ENCODE measurements around the gene IMPA2.
"Not testable (repeated sequence)": the region's sequence is repeated elsewhere in the genome, so short reads cannot be mapped to it uniquely, and the experiment has no call there.

The IMPA2 gene

DNA sequence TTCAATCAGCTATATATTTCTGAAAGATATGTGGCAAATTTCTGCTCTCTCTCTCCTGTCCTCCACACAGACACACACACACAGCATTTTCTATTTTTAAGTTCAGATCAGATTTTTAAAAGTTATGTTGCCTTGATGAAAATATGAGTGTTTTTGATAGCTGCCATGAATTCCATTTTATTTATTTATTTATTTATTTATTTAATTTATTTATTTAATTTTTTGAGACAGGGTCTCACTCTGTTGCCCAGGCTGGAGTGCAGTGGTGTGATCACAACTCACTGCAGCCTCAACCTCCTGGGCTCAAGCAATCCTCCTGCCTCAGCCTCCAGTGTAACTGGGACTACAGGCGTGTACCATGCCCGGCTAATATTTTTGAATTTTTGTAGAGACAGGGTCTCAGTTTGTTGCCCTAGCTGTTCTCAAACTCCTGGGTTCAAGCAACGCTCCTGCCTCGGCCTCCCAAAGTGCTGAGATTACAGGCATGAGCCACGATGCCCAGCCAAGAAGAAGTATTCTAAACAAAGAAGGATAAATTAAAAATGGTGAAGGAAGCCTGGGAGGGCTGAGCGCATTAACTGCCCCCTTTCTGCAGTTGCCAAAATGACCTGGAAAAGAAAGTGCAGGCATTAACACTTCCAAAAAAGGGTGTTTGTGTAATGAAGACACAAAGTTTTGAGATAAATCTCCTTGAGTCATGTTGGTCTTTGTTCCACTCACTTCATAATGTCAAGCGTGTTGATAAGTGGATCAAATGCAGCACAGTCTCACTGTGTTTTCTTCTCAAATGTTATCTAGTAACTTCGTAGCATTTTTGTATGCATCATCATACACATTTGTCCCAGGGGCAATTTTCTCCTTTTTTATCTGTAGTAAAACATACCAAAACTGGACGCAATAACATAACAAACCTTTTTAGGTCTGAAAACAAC, 11.1 kb upstream of the IMPA2 start:
- TF ChIP-seq, protein P1, sequence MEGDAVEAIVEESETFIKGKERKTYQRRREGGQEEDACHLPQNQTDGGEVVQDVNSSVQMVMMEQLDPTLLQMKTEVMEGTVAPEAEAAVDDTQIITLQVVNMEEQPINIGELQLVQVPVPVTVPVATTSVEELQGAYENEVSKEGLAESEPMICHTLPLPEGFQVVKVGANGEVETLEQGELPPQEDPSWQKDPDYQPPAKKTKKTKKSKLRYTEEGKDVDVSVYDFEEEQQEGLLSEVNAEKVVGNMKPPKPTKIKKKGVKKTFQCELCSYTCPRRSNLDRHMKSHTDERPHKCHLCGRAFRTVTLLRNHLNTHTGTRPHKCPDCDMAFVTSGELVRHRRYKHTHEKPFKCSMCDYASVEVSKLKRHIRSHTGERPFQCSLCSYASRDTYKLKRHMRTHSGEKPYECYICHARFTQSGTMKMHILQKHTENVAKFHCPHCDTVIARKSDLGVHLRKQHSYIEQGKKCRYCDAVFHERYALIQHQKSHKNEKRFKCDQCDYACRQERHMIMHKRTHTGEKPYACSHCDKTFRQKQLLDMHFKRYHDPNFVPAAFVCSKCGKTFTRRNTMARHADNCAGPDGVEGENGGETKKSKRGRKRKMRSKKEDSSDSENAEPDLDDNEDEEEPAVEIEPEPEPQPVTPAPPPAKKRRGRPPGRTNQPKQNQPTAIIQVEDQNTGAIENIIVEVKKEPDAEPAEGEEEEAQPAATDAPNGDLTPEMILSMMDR (IDR thresholded peaks at IDR 0.05; ENCODE audit: extremely low read depth, missing control alignments) = no peak
- DNase-seq (ENCODE audit: low spot score) = no peak

DNA sequence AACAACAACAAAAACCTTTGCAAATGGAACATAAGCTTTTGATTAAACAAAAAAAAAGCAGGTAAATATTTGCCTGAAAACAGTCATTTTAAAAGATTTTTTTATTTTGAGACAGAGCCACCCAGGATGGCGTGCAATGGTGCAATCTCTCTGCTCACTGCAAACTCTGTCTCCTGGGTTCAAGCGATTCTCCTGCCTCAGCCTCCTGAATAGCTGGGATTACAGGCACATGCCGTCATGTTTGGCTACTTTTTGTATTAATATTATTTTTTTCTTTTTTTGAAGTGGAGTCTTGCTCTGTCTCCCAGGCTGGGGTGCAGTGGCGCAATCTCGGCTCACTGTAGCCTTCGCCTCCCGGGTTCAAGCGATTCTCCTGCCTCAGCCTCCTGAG, 10.5 kb upstream of the IMPA2 start:
- not testable (repeated sequence) for DNase-seq (ENCODE audit: low spot score)

DNA sequence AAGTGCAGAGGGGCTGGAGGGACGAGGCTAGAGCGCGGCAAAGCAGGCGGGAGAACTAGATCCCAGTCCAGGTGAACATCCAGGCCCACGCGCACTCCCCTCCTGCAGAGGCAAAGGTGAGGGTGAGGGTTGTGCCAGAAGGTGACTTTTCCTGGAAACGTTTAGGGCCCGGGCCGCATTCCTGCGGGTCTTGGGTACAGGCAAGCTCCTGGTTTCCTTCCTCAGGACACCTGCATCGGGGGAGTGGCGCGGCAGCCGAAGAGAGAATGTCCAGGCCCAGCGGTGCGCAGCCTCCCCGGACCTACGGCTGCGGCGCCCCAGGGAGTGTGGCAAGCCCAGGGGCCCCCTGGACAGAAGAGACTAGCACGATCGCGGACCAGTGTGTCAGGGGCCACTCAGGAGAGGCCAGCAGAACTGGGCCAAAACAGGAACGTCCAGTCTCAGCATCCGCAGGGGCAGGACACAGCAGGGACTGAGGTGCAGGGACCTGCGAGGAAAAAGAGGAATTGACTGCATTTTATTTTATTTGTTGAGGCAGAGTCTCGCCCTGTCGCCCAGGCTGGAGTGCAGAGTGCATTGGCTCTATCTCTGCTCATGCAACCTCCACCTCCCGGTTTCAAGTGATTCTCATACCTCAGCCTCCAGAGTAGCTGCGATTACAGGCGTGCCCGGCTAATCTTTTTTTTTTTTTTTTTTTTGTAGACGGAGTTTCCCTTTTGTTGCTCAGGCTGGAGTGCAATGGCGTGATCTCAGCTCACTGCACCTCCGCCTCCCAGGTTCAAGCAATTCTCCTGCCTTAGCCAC, 8.7 kb upstream of the IMPA2 start:
- DNase-seq (ENCODE audit: low spot score) = no peak
- TF ChIP-seq, protein P1 (IDR thresholded peaks at IDR 0.05; ENCODE audit: extremely low read depth, missing control alignments) = no peak

DNA sequence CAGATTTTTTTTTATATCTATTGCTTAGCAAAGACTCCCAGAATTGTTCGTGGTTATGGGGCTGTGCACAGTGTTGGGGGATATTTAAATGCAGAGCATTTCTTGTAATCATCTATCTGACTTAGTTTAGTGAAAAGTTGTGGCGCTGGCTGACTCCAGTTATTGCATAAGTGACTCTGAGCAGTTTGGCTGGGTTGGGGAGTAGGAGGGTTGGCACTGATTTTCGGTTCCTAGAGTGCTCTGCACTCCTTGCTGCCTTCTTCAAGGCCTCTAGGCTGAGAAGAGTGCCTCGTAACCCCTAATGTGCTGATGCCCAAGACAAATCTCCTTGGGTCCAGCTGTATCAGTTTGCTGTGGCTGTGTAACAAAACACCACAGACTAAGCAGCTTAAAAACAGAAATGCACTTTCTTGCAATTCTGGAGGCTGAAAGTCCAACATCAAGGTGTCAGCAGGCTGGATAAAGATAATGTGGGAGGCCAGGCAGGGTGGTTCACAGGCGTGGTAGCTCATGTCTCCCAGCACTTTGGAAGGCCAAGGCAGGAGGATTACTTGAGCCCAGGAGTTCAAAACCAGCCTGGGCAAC, 6.5 kb upstream of the IMPA2 start:
- TF ChIP-seq, protein P1 (IDR thresholded peaks at IDR 0.05; ENCODE audit: extremely low read depth, missing control alignments) = no peak
- DNase-seq (ENCODE audit: low spot score) = no peak

DNA sequence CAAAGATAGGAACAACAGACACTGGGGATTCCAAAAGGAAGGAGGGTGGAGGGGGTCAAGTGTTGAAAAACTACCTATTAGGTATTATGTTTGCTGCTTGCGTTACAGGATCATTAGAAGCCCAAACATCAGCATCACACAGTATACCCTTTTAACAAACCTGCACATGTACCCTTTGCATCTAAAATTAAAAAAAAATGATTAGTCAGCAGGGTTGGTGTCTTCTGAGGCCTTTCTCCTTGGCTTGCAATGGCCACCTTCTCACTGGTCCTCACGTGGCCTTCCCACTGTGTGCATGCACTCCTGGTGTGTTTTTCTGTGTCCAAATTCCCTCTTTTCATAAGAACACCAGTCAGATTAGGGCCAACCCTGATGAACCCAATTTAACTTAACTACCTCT, 5.6 kb upstream of the IMPA2 start:
- DNase-seq (ENCODE audit: low spot score) = no peak
- TF ChIP-seq, protein P1 (IDR thresholded peaks at IDR 0.05; ENCODE audit: extremely low read depth, missing control alignments) = no peak

DNA sequence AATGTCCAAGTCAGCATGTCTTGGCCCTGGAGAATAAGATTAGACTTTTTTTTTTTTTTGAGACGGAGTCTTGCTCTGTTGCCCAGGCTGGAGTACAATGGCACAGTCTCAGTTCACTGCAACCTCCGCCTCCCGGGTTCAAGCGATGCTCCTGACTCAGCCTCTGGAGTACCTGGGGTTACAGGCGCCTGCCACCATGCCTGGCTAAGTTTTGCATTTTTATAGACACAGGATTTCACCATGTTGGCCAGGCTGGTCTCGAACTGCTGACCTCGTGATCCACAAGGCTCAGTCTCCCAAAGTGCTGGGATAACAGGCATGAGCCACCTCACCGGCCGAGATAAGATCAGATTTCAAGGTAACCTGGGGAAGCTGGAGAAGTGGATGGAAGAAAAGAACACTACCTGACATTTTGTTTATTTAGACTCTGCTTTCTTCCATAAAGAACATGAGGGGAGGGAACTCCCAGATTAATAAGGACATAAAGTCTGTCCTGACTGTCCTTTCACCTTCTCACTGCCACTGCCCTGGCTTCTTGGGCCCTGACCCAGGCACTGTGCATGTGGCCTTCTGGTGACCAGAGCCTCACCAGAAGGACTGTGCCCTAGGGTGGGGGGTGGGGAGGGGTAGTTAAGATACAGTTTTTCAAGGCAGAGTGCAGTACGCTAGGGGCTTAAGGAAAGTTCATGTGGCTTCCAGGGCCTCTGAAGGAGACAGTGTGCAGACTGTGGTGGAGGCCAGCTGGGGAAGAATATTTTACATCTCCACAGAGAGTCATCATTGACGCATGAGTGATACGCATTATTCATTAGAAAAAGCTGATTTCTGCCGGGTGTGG, 4.8 kb upstream of the IMPA2 start:
- DNase-seq (ENCODE audit: low spot score) = no peak
- TF ChIP-seq, protein P1 (IDR thresholded peaks at IDR 0.05; ENCODE audit: extremely low read depth, missing control alignments) = no peak

DNA sequence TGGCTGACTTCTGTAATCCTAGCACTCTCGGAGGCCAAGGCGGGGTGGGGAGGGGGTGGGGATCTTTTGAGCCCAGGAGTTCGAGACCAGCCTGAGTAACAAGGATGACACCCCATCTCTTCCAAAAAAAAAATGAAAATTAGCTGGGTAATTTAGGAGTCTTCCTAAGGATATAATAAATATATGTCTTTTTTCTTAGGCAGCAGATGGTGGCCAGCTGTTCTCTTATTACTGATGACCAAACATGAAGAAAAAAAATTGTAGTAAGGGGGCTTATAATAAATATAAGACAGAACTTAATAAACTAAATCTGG, 4.2 kb upstream of the IMPA2 start:
- TF ChIP-seq, protein P1 (IDR thresholded peaks at IDR 0.05; ENCODE audit: extremely low read depth, missing control alignments) = no peak
- DNase-seq (ENCODE audit: low spot score) = no peak

All from GM20000 (cell line).